ACHN (cell line): ENCODE measurements around the gene MRTFA.

Experiments
- DNase-seq: peaks from one replicate; pipeline ENCODE4 v3.0.0-alpha.2; 2015
- in situ Hi-C: cut with HindIII; loops from 2 replicates; pipeline ENCODE4 v1.10.0; 2017; ENCODE audit warnings: low sequenced_read_pairs, low pct_ligation_motif_present, low pct_unique_long_range_greater_than_20kb

Gene MRTFA

GRCh38 chr22:40485813-40486667 is 150.5 kb downstream of the MRTFA start:
- in situ Hi-C loops = no loop called here
- DNase-seq = no peak

GRCh38 chr22:40484906-40485669 is 151.4 kb downstream of the MRTFA start:
- DNase-seq = no peak
- in situ Hi-C loops = no loop called here

- in situ Hi-C loops = no loop called here
- no peak for DNase-seq
Measured at GRCh38 chr22:40482886-40483285, 153.6 kb downstream of the MRTFA start.

- in situ Hi-C loops = no loop called here
- no peak for DNase-seq
Measured at GRCh38 chr22:40482391-40482790, 154.1 kb downstream of the MRTFA start.

GRCh38 chr22:40480996-40481395 is 155.5 kb downstream of the MRTFA start:
- in situ Hi-C loops = no loop called here
- DNase-seq = no peak

GRCh38 chr22:40479887-40480538 is 156.5 kb downstream of the MRTFA start:
- no peak for DNase-seq
- in situ Hi-C loops = no loop called here

- no peak for DNase-seq
- in situ Hi-C loops = no loop called here
Measured at GRCh38 chr22:40479126-40479800, 157.3 kb downstream of the MRTFA start.

GRCh38 chr22:40478338-40479125 is 158.0 kb downstream of the MRTFA start:
- in situ Hi-C loops = no loop called here

GRCh38 chr22:40477683-40478337 is 158.7 kb downstream of the MRTFA start:
- in situ Hi-C loops = no loop called here
- no peak for DNase-seq

More at GRCh38 chr22:40478338-40479125, 158.0 kb downstream of the MRTFA start:
- DNase-seq = no peak

GRCh38 chr22:40476341-40476740 is 160.2 kb downstream of the MRTFA start:
- in situ Hi-C loops = no loop called here

GRCh38 chr22:40473703-40474102 is 162.8 kb downstream of the MRTFA start:
- in situ Hi-C loops = no loop called here
- no peak for DNase-seq

More at GRCh38 chr22:40476341-40476740, 160.2 kb downstream of the MRTFA start:
- DNase-seq = no peak

GRCh38 chr22:40472579-40472978 is 163.9 kb downstream of the MRTFA start:
- no peak for DNase-seq
- in situ Hi-C loops = no loop called here

GRCh38 chr22:40472051-40472450 is 164.5 kb downstream of the MRTFA start:
- DNase-seq = no peak
- in situ Hi-C loops = no loop called here

GRCh38 chr22:40469181-40469580 is 167.3 kb downstream of the MRTFA start:
- DNase-seq = no peak
- in situ Hi-C loops = no loop called here

GRCh38 chr22:40468616-40469015 is 167.9 kb downstream of the MRTFA start:
- in situ Hi-C loops = no loop called here
- no peak for DNase-seq

GRCh38 chr22:40466976-40467375 is 169.5 kb downstream of the MRTFA start:
- no peak for DNase-seq
- in situ Hi-C loops = no loop called here

- DNase-seq = no peak
- in situ Hi-C loops = no loop called here
Measured at GRCh38 chr22:40463683-40464082, 172.8 kb downstream of the MRTFA start.
